Smooth muscle cell (in vitro differentiated cells): Measurements from ENCODE around the gene VGLL4. TPM values are rescaled to one million over a fixed set of nuclear protein-coding genes. Genes with fewer than 3 reads are reported as not detected.

Experiments used
- DNase-seq: peaks from one replicate; lab custom pipeline; 2025; ENCODE audit not compliant: unreplicated experiment; lab: John Stamatoyannopoulos, UW
- H2AFZ ChIP-seq: fragments of 200-600 bp; sonication (generic); 2 replicates; pipeline ENCODE4 v1.6.0; 2016; ENCODE audit warnings: antibody characterized with exemption, low read depth, mild to moderate bottlenecking
- H3F3A ChIP-seq: fragments of 200-600 bp; sonication (generic); 2 replicates; pipeline ENCODE4 v1.6.0; 2017; ENCODE audit warnings: antibody characterized with exemption, low read depth
- H3K27ac ChIP-seq: fragments of 200-600 bp; sonication (generic); 2 replicates; pipeline ENCODE4 v1.5.1; 2016; ENCODE audit warnings: low read depth, mild to moderate bottlenecking
- H3K27me3 ChIP-seq: fragments of 200-600 bp; sonication (generic); 2 replicates; pipeline ENCODE4 v1.6.1; 2016; ENCODE audit warnings: low read depth, mild to moderate bottlenecking
- H3K36me3 ChIP-seq: fragments of 200-600 bp; sonication (generic); 2 replicates; pipeline ENCODE4 v1.5.1; 2016; ENCODE audit warnings: low read depth
- H3K4me1 ChIP-seq: fragments of 200-600 bp; sonication (generic); 2 replicates; pipeline ENCODE4 v1.5.1; 2016; ENCODE audit warnings: low read depth
- H3K4me2 ChIP-seq: fragments of 200-600 bp; sonication (generic); 2 replicates; pipeline ENCODE4 v1.6.0; 2016; ENCODE audit warnings: mild to moderate bottlenecking
- H3K4me3 ChIP-seq: fragments of 200-600 bp; sonication (generic); 2 replicates; pipeline ENCODE4 v1.5.1; 2016; ENCODE audit warnings: mild to moderate bottlenecking
- H3K79me2 ChIP-seq: fragments of 200-600 bp; sonication (generic); 2 replicates; pipeline ENCODE4 v1.6.0; 2016; ENCODE audit warnings: low read depth, mild to moderate bottlenecking
- H3K9ac ChIP-seq: fragments of 200-600 bp; sonication (generic); 2 replicates; pipeline ENCODE4 v1.6.0; 2016; ENCODE audit warnings: low read depth
- H3K9me3 ChIP-seq: fragments of 200-600 bp; sonication (generic); replicated peaks from 2 replicates; pipeline ENCODE4 v1.5.1; 2016; ENCODE audit warnings: low read depth
- H4K20me1 ChIP-seq: fragments of 200-600 bp; sonication (generic); 2 replicates; pipeline ENCODE4 v1.6.0; 2016; ENCODE audit warnings: low read depth
- CTCF ChIP-seq: fragments of 200-600 bp; sonication (generic); IDR thresholded peaks from 2 replicates; pipeline ENCODE4 v1.5.1; 2017; ENCODE audit warnings: borderline replicate concordance, mild to moderate bottlenecking, antibody characterized with exemption; ENCODE audit not compliant: insufficient read depth, poor library complexity, severe bottlenecking
- WGBS: methylation state at CpG from one replicate; pipeline ENCODE4 v1.1.7; 2016; ENCODE audit warnings: low lambda C conversion rate; 5-methylcytosine and 5-hydroxymethylcytosine counted together
- polyA plus RNA-seq: library from polyadenylated mRNA; unstranded; fragments of >200 nt; fragmentation: Nextera tagmentation; extraction: Ambion mirVana; gene quantifications from 2 replicates; pipeline ENCODE4 v1.2.1, GENCODE V29; 2016
- total RNA-seq: library from RNA; depleted of rRNA; stranded (reverse); fragments of >200 nt; gene quantifications from 2 replicates; pipeline ENCODE4 v1.2.3, GENCODE V29; 2014

The VGLL4 gene
- total and polyA plus RNA-seq, 2 experiments from 2014 or later, result 72.0 to 109 TPM

GRCh38 chr3:11565932-11566331, 77.8 kb downstream of the VGLL4 start:
- H4K20me1 ChIP-seq, result peaks cover 61% of the 10 kb centered on the region
- no peak for TF ChIP-seq CTCF
- no peaks in the 10 kb centered on the region for H3K27me3 ChIP-seq
- H3K36me3 ChIP-seq, result no peaks in the 10 kb centered on the region
- H3K4me2 ChIP-seq, result no peak overlapping the region
- 98% methylated on average over 9 of the region's 9 CpGs for WGBS
- H3K9ac ChIP-seq, result no peak overlapping the region
- H3K9me3 ChIP-seq, result no peaks in the 10 kb centered on the region
- H3F3A ChIP-seq, result peaks cover 44% of the 10 kb centered on the region
- peaks cover 78% of the 10 kb centered on the region for H3K79me2 ChIP-seq
- H3K4me3 ChIP-seq, result no peak overlapping the region
- no peak overlapping the region for H2AFZ ChIP-seq
- peak overlapping the region; percentile 98 for H3K27ac ChIP-seq
- peaks cover 8% of the 10 kb centered on the region for H3K4me1 ChIP-seq
- DNase-seq, result no peak

GRCh38 chr3:11565492-11565891, 78.2 kb downstream of the VGLL4 start:
- H2AFZ ChIP-seq, result no peak overlapping the region
- H3K79me2 ChIP-seq, result peaks cover 74% of the 10 kb centered on the region
- H3K9ac ChIP-seq, result no peak overlapping the region
- H3K36me3 ChIP-seq, result no peaks in the 10 kb centered on the region
- H3K9me3 ChIP-seq, result no peaks in the 10 kb centered on the region
- peak overlapping the region; percentile 98 for H3K27ac ChIP-seq
- no peak for DNase-seq
- H3K4me2 ChIP-seq, result no peak overlapping the region
- H3K4me3 ChIP-seq, result no peak overlapping the region
- H4K20me1 ChIP-seq, result peaks cover 61% of the 10 kb centered on the region
- 95% methylated on average over 12 of the region's 12 CpGs for WGBS
- H3K27me3 ChIP-seq, result no peaks in the 10 kb centered on the region
- H3K4me1 ChIP-seq, result peaks cover 5% of the 10 kb centered on the region
- TF ChIP-seq CTCF, result no peak
- peaks cover 41% of the 10 kb centered on the region for H3F3A ChIP-seq

- DNase-seq, result no peak
- no peak for TF ChIP-seq CTCF
- Histone ChIP-seq H3K27ac (peak overlapping the region; percentile 98), H3K27me3 (no peaks in the 10 kb centered on the region), H3K4me1 (peaks cover 4% of the 10 kb centered on the region), H2AFZ (no peak overlapping the region), H3K4me2 (no peak overlapping the region), H3K79me2 (peaks cover 74% of the 10 kb centered on the region), H3K9ac (no peak overlapping the region), H3F3A (peaks cover 41% of the 10 kb centered on the region), H3K9me3 (no peaks in the 10 kb centered on the region), H3K36me3 (no peaks in the 10 kb centered on the region), H4K20me1 (peaks cover 62% of the 10 kb centered on the region), H3K4me3 (no peak overlapping the region)
- WGBS, result 97% methylated on average over 16 of the region's 16 CpGs
Measured at GRCh38 chr3:11565072-11565471, 78.6 kb downstream of the VGLL4 start.

- WGBS, result 98% methylated on average over 17 of the region's 19 CpGs
- H3K4me1 ChIP-seq, result peaks cover 4% of the 10 kb centered on the region
- no peak overlapping the region for H3K4me2 ChIP-seq
- no peaks in the 10 kb centered on the region for H3K27me3 ChIP-seq
- peaks cover 40% of the 10 kb centered on the region for H3F3A ChIP-seq
- no peak overlapping the region for H3K9ac ChIP-seq
- no peak overlapping the region for H3K4me3 ChIP-seq
- peaks cover 62% of the 10 kb centered on the region for H4K20me1 ChIP-seq
- H3K27ac ChIP-seq, result peak overlapping the region; percentile 98
- no peaks in the 10 kb centered on the region for H3K9me3 ChIP-seq
- no peak overlapping the region for H2AFZ ChIP-seq
- H3K36me3 ChIP-seq, result no peaks in the 10 kb centered on the region
- no peak for DNase-seq
- H3K79me2 ChIP-seq, result peaks cover 74% of the 10 kb centered on the region
- TF ChIP-seq CTCF, result no peak
Measured at GRCh38 chr3:11564577-11565001, 79.1 kb downstream of the VGLL4 start.
